Measurements from ENCODE around the gene DACT2.

DNA sequence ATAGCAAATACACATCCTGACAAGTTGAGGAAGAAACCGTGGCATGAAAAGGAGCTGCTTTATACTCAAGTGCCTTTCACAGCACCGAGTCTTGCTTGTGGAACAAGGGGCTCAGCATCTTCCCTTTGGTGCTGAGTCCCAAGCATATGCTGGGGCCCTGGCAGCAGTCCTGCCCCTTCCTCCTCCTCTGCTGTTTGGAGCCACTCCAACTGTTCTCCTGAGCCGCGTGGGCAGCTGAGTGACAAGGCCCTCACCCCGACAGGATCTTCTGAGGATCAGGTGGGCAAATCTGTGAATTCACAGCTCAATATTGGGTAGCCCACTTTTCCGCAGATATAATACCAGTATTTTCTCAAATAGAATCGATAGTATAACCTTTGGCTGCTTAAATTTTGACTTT, 24.7 kb downstream of the DACT2 start:
- TF ChIP-seq, protein P1, sequence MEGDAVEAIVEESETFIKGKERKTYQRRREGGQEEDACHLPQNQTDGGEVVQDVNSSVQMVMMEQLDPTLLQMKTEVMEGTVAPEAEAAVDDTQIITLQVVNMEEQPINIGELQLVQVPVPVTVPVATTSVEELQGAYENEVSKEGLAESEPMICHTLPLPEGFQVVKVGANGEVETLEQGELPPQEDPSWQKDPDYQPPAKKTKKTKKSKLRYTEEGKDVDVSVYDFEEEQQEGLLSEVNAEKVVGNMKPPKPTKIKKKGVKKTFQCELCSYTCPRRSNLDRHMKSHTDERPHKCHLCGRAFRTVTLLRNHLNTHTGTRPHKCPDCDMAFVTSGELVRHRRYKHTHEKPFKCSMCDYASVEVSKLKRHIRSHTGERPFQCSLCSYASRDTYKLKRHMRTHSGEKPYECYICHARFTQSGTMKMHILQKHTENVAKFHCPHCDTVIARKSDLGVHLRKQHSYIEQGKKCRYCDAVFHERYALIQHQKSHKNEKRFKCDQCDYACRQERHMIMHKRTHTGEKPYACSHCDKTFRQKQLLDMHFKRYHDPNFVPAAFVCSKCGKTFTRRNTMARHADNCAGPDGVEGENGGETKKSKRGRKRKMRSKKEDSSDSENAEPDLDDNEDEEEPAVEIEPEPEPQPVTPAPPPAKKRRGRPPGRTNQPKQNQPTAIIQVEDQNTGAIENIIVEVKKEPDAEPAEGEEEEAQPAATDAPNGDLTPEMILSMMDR (conservative IDR thresholded peaks at IDR 0.05 in 1 of 2, IDR thresholded peaks at IDR 0.05 in 1 of 2; ENCODE audit: low read depth in 1 of 2, low read length in 2 of 2) = no peak
- no peak for TF ChIP-seq EZH2 (IDR thresholded peaks at IDR 0.05; ENCODE audit: low read length, missing control alignments)
